OCI-LY3 (cell line): ENCODE data around the gene CNGB1.

ENCODE experiments used
- CTCF ChIP-seq: fragments of 200-600, 300-600 bp; sonication (generic); IDR thresholded peaks from 2 replicates; pipeline ENCODE4 v1.5.1; 2014; ENCODE audit warnings: antibody characterized with exemption, low read length, low read depth
- EZH2phosphoT487 ChIP-seq: fragments of 200-600 bp; shearing (Covaris generic); IDR thresholded peaks from 2 replicates; pipeline ENCODE4 v1.6.1; 2018; ENCODE audit warnings: antibody characterized with exemption, mixed run types, low read depth

DNA sequence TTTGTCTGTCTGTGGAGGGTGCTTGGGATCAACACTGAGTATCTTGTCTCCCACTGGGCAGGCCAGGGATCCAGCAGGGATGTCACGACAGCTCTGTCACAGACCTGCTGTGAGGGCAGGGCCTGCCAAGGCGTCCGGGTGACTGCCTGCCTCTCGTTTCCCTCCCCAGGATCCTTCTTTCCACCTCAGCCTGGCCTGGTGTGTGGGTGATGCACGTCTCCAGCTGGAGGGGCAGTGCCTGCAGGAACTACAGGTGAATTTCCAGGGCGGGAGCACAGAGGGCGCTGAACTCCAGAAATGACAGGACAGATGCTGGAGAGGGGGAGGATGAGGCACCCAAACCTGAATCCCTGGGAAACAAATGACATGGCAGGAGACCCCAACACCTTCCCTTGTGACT, 47.9 kb upstream of the CNGB1 start:
- TF ChIP-seq CTCF (peak; percentile 24; the same call in 1 of the 2 replicates), EZH2phosphoT487 (no peak)
